Uterus (tissue), 4 donors: ENCODE data around the gene DLG5. TPM values are rescaled to one million over a fixed set of nuclear protein-coding genes. Genes with fewer than 3 reads are reported as not detected.

Experiments used
- DNase-seq, 2 donors: peaks; one replicate each; pipeline ENCODE4 v3.0.0-alpha.2; 2019 to 2020
- H3K27ac ChIP-seq, 2 donors: fragments of 200-600 bp; sonication (generic); 1 replicate in 1 of 2; 2 replicates in 1 of 2; pipeline ENCODE4 v1.5.1; 2016 to 2018
- H3K27me3 ChIP-seq, 2 donors: fragments of 200-600 bp; sonication (generic); one replicate each; pipeline ENCODE4 v1.5.1; 2018 to 2019; ENCODE audit warnings: control low read depth in 1 of 2
- H3K36me3 ChIP-seq, 2 donors: fragments of 200-600 bp; sonication (generic); one replicate each; pipeline ENCODE4 v1.5.1; 2019; ENCODE audit warnings: control low read depth in 1 of 2
- H3K4me1 ChIP-seq, 2 donors: fragments of 200-600 bp; sonication (generic); one replicate each; pipeline ENCODE4 v1.5.1; 2018 to 2019; ENCODE audit warnings: control low read depth in 1 of 2
- H3K4me3 ChIP-seq, 2 donors: fragments of 200-600 bp; sonication (generic); 1 replicate in 1 of 2; 2 replicates in 1 of 2; pipeline ENCODE4 v1.5.1; 2018 to 2019; ENCODE audit warnings: mild to moderate bottlenecking in 1 of 2
- H3K9me3 ChIP-seq, 2 donors: fragments of 200-600 bp; sonication (generic); one replicate each; pipeline ENCODE4 v1.5.1; 2019; ENCODE audit warnings: control low read depth in 1 of 2
- POLR2A ChIP-seq, 2 donors: fragments of 450-650 bp; IDR thresholded peaks; one replicate each; pipeline ENCODE4 v1.6.1; 2016; ENCODE audit warnings: antibody characterized with exemption in 2 of 2, mild to moderate bottlenecking in 1 of 2, moderate library complexity in 1 of 2
- intact Hi-C: fragments of 100-400 bp; cut with DNase I; formaldehyde crosslinking; loops from one replicate; pipeline ENCODE4 v1.15.1; 2023; ENCODE audit warnings: low total_unique reads
- total RNA-seq, 4 donors: library from RNA; depleted of rRNA in 3 of 4; stranded (reverse); fragments of >200 nt in 3 of 4; gene quantifications; one replicate each; pipeline versions ENCODE4 v1.1.0 to v1.2.4, GENCODE V29; 2014 to 2023
- TF ChIP-seq, protein P1 (sequence below), 4 experiments: fragments of 200-600 bp in 2 of 4; fragments of 450-650 bp in 2 of 4; sonication (generic) in 2 of 4; IDR thresholded peaks; one replicate each; pipeline ENCODE4 v1.5.1; 2016 to 2019; ENCODE audit warnings: antibody characterized with exemption in 4 of 4, mild to moderate bottlenecking in 2 of 4, moderate library complexity in 1 of 4
- donor health status: DM: yes; HTN: yes; CAD: no.

DLG5 gene, protein sequence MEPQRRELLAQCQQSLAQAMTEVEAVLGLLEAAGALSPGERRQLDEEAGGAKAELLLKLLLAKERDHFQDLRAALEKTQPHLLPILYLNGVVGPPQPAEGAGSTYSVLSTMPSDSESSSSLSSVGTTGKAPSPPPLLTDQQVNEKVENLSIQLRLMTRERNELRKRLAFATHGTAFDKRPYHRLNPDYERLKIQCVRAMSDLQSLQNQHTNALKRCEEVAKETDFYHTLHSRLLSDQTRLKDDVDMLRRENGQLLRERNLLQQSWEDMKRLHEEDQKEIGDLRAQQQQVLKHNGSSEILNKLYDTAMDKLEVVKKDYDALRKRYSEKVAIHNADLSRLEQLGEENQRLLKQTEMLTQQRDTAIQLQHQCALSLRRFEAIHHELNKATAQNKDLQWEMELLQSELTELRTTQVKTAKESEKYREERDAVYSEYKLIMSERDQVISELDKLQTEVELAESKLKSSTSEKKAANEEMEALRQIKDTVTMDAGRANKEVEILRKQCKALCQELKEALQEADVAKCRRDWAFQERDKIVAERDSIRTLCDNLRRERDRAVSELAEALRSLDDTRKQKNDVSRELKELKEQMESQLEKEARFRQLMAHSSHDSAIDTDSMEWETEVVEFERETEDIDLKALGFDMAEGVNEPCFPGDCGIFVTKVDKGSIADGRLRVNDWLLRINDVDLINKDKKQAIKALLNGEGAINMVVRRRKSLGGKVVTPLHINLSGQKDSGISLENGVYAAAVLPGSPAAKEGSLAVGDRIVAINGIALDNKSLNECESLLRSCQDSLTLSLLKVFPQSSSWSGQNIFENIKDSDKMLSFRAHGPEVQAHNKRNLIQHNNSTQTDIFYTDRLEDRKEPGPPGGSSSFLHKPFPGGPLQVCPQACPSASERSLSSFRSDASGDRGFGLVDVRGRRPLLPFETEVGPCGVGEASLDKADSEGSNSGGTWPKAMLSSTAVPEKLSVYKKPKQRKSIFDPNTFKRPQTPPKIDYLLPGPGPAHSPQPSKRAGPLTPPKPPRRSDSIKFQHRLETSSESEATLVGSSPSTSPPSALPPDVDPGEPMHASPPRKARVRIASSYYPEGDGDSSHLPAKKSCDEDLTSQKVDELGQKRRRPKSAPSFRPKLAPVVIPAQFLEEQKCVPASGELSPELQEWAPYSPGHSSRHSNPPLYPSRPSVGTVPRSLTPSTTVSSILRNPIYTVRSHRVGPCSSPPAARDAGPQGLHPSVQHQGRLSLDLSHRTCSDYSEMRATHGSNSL (N-terminal part only)
- 10 to 100 TPM; 27.1 to 72.6 (median 46.5) TPM for total RNA-seq

- TF ChIP-seq, protein P1, sequence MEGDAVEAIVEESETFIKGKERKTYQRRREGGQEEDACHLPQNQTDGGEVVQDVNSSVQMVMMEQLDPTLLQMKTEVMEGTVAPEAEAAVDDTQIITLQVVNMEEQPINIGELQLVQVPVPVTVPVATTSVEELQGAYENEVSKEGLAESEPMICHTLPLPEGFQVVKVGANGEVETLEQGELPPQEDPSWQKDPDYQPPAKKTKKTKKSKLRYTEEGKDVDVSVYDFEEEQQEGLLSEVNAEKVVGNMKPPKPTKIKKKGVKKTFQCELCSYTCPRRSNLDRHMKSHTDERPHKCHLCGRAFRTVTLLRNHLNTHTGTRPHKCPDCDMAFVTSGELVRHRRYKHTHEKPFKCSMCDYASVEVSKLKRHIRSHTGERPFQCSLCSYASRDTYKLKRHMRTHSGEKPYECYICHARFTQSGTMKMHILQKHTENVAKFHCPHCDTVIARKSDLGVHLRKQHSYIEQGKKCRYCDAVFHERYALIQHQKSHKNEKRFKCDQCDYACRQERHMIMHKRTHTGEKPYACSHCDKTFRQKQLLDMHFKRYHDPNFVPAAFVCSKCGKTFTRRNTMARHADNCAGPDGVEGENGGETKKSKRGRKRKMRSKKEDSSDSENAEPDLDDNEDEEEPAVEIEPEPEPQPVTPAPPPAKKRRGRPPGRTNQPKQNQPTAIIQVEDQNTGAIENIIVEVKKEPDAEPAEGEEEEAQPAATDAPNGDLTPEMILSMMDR (IDR thresholded peaks at IDR 0.05) = peak in 1 of 4 experiments; percentile 52
- TF ChIP-seq POLR2A (IDR thresholded peaks at IDR 0.05) = peak; percentile 7 to 63
- Histone ChIP-seq H3K36me3 (no peaks in the 10 kb centered on the region), H3K4me1 (peaks cover 0 to 8% of the 10 kb centered on the region in 2 donors), H3K9me3 (no peaks in the 10 kb centered on the region), H3K27me3 (no peaks in the 10 kb centered on the region), H3K4me3 (peak within 1 kb of the TSS; percentile 55 to 85), H3K27ac (peak within 1 kb of the TSS; percentile 85 to 90)
- intact Hi-C loops = loop anchor here (10.0 kb wide), 1 partner anchor 82 kb away; no protein-coding TSS in a partner anchor
- peak; percentile 75 to 79 for DNase-seq
Observed at GRCh38 chr10:77926566-77927401, at the start of gene DLG5. Gene DLG5 (minus strand): TSS chr10:77926755. CDS start chr10:77926520, 235 bp downstream.

DNA sequence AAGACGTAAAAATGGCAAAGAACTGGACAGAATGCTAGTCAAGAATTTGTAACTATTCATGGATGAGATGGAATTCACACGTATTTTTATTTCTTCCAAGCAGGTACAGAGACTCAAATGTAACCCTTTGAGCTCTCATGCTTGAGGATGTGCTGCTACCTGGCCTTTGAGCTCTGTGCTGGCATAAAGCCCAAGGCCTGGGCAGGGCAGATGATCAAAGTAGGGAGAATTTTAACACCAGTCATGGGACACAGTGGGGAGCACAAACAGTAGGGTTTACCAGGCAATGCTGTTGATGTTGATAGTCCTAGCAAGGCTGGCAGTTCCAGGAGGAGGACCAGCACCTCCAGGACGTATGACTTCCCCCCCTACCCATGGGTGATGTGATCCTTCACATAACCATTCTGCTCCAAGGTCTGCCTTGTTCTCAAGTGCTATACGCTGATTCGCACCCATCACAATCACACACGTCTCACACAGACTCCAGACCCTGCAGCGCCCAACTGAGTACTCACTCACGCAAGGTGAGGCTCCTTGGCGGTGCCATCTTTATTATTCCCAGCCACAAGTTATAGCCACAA, 48.6 kb upstream of the DLG5 start:
- H3K4me1 ChIP-seq = peaks cover 5 to 6% of the 10 kb centered on the region in 2 donors
- DNase-seq = no peak
- H3K27me3 ChIP-seq = no peaks in the 10 kb centered on the region
- H3K4me3 ChIP-seq = no peak overlapping the region
- H3K27ac ChIP-seq = peak overlapping the region; percentile 67 to 84
- H3K36me3 ChIP-seq = no peaks in the 10 kb centered on the region
- TF ChIP-seq POLR2A (IDR thresholded peaks at IDR 0.05) = no peak
- TF ChIP-seq, protein P1 (IDR thresholded peaks at IDR 0.05) = no peak
- intact Hi-C loops = no loop called here
- H3K9me3 ChIP-seq = no peaks in the 10 kb centered on the region

DNA sequence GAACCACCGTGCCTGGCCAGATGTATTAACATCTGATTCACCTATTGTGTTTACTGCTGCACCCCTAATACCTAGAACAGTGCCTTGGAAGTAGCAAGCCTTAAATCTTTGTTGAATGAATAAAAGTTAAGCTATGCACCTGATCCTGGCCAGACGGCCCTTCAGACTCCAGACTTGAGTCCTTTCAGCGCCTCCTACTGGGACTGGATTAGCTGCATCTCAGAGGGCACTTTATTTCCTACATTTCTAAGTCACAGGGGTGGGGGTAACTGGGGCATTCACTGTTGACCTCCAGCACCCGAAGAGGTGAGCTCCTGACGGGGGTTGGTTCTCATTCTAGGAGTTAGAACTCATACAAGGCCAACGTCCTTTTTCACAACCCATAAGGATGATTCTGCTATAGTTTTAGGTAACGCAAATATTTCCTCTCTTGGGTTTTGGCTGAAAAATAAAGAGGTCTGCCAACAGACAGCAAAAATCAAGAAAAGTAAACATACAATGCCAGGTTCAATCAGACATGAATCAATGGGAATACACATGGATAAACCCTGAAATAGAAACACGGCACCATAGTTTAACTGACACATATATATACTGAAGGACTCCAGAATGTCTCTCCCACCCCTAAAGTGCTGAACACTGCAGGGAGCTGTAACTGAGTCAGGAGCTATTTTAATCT, 48.0 kb upstream of the DLG5 start:
- Histone ChIP-seq H3K9me3 (no peaks in the 10 kb centered on the region), H3K36me3 (no peaks in the 10 kb centered on the region), H3K27me3 (no peaks in the 10 kb centered on the region), H3K27ac (peak overlapping the region; percentile 67 to 84), H3K4me1 (peaks cover 5 to 6% of the 10 kb centered on the region in 2 donors), H3K4me3 (no peak overlapping the region)
- no peak for TF ChIP-seq POLR2A (IDR thresholded peaks at IDR 0.05)
- TF ChIP-seq, protein P1 (IDR thresholded peaks at IDR 0.05) = peak; percentile 16 to 41 (median 24)
- peak in 1 of 2 donors; percentile 44 for DNase-seq
- intact Hi-C loops = no loop called here

- DNase-seq = no peak
- Histone ChIP-seq H3K4me1 (peaks cover 5 to 6% of the 10 kb centered on the region in 2 donors), H3K4me3 (no peak overlapping the region), H3K27me3 (no peaks in the 10 kb centered on the region), H3K36me3 (no peaks in the 10 kb centered on the region), H3K9me3 (no peaks in the 10 kb centered on the region), H3K27ac (peak overlapping the region; percentile 84)
- intact Hi-C loops = no loop called here
- TF ChIP-seq, protein P1 (IDR thresholded peaks at IDR 0.05) = no peak
Observed at GRCh38 chr10:77973276-77973675, 46.7 kb upstream of the DLG5 start.
